IPS-NIHi7 (cell line): ENCODE measurements around the gene HSPA1L.
"Not testable (repeated sequence)": the region's sequence is repeated elsewhere in the genome, so short reads cannot be mapped to it uniquely, and the experiment has no call there.

Source experiments
- DNase-seq: peaks from one replicate; pipeline ENCODE4 v3.0.0; 2012; ENCODE audit warnings: mixed read lengths; ENCODE audit errors: extremely low spot score

The HSPA1L gene

DNA sequence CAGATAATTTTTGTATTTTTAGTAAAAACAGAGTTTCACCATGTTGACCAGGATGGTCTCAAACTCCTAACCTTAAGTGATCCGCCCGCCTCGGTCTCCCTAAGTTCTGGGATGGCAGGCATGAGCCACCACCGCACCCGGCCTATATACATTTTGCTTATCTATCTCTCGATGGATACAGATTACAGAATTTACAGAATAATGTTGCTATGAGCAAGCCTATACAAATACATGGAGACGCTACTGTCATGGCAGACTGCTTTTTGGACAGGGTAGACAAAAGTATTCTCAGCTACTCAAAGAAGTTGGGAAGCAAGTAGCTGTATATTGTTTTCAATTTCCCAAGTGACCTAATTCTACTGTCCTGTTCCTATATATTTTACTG is 1.6 kb downstream of the HSPA1L start:
- DNase-seq, result no peak

DNA sequence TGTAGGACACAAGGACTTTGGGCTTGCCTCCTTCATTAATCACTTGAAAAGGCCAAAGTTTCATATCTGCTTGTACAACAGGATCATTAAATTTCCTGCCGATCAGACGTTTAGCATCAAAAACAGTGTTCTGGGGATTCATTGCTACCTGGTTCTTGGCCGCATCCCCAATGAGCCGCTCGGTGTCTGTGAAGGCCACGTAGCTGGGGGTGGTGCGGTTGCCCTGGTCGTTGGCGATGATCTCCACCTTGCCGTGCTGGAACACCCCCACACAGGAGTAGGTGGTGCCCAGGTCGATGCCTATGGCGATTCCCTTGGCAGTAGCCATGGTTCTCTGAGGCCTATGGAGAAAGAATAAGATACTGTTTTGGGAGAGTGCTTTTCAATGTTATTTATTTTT is 3.4 kb downstream of the HSPA1L start:
- DNase-seq, result no peak

GRCh38 chr6:31808599-31808998 is 6.5 kb downstream of the HSPA1L start:
- DNase-seq, result not testable (repeated sequence)

DNA sequence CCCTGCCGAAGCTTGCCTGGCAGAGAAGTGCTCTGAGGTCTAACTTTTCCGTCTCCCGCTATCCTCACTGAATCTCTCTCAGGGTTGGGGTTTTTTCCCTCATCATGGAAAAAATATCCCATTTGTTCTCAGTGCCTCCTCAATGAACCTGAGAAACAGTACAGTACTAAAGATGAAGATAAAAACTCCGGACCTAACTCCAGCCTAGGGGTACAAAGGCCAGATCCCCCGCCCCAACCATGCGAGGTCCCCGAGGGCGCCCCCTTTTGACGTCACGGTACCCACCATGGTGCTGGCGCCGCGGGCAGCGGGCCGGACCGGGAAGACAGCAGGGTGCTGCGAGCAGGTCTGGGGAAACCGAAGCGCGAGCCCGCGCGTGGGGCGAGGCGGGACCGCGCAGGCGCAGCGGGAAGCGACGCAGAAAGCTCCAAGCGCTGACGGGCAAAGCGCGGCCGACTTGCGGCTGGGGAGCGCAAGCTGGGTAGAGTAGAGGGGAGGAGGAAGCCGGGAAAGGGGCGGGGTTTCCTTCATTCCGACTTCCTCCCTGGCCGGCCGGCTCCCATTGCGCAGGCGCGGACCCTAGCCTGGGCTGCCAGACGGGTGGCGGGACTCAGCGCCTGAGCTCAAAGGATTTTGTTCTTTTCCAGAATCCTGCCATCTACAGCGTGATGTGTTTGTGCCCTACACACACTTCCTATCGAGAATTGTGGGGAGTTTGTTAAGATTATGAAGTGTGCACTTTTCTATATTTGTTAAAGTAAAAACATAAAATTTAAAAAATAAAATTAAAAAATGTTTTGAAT is 8.4 kb downstream of the HSPA1L start, which contains the start of gene LSM2:
Gene LSM2 (minus strand): TSS at position 497 of the 803 bp plus-strand sequence. CDS start 209 bp downstream, at position 288.
- DNase-seq, result peak; percentile 99

- no peak for DNase-seq
These were observed 9.1 kb downstream of the HSPA1L start for GRCh38 chr6:31805939-31806469.

- DNase-seq, result not testable (repeated sequence)
These were observed 13.8 kb downstream of the HSPA1L start for GRCh38 chr6:31801031-31801927.

- no peak for DNase-seq
These were observed 15.3 kb downstream of the HSPA1L start for GRCh38 chr6:31799781-31800180.

- no peak for DNase-seq
These were observed 17.5 kb downstream of the HSPA1L start for GRCh38 chr6:31797588-31797987.

DNA sequence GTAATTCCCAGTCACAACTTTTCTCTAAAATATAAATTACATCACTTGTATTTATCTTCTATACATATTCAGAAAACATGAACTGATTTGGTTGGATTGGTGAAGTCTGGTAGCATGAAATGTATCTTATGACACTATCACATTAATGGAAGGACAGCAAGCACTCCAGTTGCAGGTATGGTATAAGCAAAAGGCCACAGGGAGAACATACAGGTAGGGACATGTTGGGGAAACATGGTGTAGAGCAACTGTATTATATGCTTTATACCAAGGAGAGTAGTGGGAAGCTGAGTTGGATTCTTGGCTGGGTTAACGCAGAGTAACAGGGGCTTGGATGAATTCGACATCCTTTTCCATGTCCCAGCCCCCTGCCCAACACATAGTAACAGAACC is 18.1 kb downstream of the HSPA1L start:
- DNase-seq, result no peak

- peak; percentile 98 for DNase-seq
These were observed 19.3 kb downstream of the HSPA1L start, which contains the start of gene VARS1 for GRCh38 chr6:31795616-31796298. TSS of gene VARS1 (minus strand) at chr6:31795752. CDS start at chr6:31795217, 535 bp downstream.

DNA sequence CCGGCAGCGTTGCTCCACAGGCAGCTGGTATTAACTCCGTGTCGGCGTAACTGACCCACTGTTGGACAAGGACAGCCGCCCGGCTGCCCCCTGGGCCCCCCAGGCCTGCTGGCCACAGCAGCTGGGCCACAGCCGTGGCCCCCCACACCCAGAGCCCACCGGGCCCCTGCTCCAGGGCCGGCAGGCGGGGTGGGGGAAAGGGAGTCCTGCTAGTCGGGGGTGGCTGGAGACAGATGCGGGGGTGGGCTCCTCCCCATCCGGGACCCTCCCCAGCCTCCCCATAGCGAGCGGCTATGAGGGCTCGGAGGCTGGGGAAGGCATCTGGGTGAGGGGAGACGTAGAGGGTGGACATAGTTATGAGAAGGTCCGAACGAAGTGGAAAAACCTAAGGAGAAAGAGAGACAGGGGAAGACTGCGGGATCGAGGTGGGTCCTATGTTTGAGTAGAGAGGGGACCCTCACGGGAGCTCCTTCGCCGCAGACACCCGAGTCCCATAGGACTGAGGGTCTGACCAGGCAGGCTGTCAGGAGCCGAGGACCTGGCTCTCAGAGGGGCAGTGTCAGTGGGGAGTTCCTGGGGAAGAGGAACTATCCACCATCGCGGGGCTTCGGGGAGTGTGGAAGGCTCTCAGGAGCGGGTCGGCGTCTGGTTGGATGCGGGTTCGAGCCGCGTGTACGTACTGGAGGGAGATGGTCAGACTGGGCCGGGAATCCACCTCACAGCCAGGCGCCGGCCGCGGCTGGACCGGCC is 20.0 kb downstream of the HSPA1L start:
- DNase-seq, result peak; percentile 57

- no peak for DNase-seq
These were observed 20.7 kb downstream of the HSPA1L start for GRCh38 chr6:31794294-31794865.

GRCh38 chr6:31793927-31794245 is 21.2 kb downstream of the HSPA1L start:
- DNase-seq, result not testable (repeated sequence)

DNA sequence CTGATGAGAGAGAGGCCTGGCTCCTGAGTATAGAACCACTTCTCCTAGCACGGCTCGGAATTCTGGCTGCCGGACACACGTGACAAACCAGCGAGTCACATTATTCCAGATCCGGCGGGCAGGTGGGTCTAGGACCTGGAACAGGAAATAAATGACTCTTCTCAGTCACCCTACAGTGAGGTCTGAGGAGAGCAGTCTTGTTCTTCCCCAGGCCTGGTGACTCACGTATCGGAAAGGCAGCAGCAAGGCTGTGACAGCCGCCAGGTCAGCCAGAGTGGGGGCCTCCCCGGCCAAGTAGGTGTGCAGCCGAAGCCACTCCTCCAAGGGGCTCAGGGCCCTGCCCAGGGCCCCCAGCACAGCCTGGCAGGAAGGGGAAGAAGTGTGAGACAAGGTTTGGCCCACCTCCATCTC is 22.3 kb downstream of the HSPA1L start:
- DNase-seq, result peak; percentile 10

GRCh38 chr6:31792090-31792374 is 23.1 kb downstream of the HSPA1L start:
- DNase-seq, result no peak

DNA sequence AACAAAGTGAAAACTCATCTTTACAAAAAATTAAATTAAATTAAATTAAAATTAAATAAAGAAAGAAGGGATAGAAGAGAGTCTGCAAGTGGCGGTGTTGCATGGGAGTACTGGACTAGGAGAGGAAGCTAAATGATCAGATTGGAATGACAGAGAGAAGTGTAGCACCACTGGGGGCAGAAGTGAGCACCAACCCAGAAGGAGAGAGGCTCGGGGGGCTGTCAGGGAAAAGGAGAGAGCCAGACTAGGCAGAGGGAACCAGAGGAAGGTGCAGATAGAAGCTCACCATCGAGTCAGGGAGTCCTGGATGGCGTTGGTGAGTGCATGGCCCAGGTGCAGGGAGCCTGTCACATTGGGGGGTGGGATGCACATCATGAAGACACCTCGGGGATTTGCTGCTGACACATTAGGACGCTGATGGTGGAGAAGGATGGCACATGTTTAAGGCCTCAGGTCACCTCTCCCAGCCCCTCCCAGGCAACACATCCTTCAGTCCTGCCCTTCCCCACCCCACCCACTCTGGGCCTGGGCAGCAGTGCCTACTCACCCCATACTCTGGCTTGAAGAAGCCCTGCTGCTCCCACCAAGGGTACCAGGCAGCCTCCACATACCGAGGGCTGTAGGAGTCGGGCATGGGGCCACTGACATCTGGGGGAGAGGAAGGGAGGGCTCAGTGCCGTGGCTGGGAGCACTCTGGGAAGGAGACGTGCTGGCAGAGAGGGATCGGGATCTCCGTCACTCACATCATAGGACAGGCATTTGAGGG is 23.6 kb downstream of the HSPA1L start:
- peak; percentile 92 for DNase-seq

GRCh38 chr6:31785475-31785874 is 29.6 kb downstream of the HSPA1L start:
- DNase-seq, result no peak

DNA sequence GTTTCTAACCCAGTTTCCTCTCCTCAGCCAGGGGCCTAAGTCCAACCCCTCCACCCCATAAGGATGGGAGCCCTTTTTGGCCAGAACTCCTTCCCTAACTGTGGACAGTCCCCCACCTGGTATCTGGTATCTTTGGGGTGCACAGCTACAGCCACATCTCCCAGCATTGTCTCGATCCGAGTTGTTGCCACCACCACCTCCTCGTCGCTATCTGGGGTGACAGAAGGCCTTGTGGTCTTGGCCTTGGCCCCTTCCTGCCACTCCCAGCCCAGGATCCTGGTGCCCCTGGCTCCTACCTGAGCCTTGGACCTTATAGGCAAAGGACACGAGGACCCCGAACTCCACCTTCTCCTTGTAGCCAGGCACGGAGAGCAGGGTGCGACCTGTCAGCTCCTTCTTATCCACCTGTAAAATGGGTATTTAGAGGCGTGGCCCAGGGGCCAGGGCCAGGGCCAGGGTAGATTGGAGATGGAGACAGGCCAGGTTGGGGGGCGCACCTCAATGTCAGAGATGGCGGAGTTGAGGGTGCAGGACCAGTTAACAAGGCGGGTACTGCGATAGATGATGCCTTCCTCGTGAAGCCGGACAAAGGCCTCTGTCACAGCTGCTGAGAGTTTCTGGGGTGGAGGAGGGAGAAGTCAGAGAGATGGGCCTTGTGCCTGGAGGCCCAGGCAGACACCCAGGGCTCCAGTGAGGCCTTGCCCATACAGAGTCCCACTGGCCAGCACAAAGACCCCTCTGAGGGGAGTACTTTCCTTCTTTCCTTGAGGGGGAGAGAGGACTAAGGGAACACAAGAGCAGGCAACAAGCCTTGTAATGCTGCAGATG is 30.8 kb downstream of the HSPA1L start:
- no peak for DNase-seq

DNA sequence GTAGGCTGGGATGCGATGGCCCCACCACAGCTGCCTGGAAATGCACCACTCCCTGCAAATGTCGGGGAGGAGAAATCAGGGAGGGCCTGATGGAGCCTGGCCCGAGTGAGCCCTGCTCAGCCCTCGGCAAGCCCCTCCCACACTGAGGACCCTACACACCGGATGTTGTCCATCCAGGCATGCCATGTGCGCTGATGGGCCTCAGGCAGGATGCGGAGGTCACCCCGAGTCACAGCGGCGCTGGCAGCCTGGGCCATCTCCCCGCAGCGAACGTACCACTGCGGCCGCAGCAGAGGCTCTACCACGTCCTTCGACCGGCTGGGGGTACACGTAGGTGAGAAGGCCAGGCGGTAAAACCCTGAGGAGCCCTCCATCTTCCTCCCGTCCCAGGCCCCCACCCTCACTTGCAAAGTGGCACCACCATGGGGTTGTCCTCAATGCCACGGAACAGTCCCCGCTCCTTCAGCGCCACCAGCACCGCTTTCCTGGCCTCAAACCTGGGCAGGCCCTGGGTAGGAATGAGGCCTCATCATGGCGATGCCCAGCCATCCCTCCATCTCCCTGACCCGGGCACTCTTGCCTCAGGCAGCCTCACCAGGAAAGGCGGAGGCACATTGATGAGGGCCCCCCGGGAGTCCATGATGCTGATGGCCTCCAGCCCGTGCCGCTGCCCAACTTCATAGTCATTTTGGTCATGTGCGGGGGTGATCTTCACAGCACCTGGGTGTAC is 32.8 kb downstream of the HSPA1L start:
- DNase-seq, result no peak
